ENCODE data around the gene DIAPH1.

Gene DIAPH1

DNA sequence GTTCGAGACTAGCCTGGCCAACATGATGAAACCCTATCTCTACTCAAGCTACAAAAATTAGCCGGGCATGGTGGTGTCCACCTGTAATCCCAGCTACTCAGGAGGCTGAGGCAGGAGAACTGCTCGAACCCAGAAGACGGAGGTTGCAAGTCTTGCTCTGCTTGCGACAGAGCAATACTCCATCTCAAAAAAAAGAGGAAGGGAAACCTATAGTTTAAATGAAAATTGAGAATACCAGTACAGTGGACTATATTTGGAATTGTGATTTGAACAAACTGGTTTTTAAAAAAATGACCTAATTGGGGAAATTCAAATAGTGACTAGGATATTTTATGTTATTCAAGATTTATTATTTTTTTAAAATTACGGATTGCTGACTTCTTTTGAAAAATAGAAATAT is 33.2 kb downstream of the DIAPH1 start:
- POLR2A ChIA-PET, result no interaction called here

DNA sequence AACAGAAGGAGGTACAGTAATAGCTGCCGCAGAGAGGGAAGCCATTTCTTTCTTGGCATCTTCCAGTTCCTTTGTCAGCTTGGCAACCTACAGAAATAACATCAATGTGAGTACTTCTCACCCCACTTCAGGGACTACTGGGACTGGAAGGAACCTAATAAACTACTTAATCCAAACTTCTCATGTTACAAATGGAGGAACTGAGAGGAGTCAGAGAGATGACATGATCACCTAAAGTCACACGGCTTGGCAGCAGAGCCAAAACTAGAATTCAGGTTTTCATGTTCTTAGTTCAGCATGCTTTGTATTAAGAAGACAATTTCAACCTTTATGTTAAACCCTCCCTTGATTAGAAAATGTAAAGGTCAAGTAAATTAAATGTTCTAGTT is 44.7 kb downstream of the DIAPH1 start:
- ChIA-PET CTCF (interaction anchor here (1.2 to 2.9 kb wide), 4 partner anchors 10 to 178 kb away, joined by 3 to 26 read pairs (median 4); no protein-coding TSS in a partner anchor), POLR2A (no interaction called here)
- no peak for DNase-seq (ENCODE audit: extremely low spot score)
- TF ChIP-seq, protein P1, sequence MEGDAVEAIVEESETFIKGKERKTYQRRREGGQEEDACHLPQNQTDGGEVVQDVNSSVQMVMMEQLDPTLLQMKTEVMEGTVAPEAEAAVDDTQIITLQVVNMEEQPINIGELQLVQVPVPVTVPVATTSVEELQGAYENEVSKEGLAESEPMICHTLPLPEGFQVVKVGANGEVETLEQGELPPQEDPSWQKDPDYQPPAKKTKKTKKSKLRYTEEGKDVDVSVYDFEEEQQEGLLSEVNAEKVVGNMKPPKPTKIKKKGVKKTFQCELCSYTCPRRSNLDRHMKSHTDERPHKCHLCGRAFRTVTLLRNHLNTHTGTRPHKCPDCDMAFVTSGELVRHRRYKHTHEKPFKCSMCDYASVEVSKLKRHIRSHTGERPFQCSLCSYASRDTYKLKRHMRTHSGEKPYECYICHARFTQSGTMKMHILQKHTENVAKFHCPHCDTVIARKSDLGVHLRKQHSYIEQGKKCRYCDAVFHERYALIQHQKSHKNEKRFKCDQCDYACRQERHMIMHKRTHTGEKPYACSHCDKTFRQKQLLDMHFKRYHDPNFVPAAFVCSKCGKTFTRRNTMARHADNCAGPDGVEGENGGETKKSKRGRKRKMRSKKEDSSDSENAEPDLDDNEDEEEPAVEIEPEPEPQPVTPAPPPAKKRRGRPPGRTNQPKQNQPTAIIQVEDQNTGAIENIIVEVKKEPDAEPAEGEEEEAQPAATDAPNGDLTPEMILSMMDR (IDR thresholded peaks at IDR 0.05; ENCODE audit: control extremely low read depth, extremely low read depth, low read depth, missing control alignments), result no peak

More for the DNA sequence above, 33.2 kb downstream of the DIAPH1 start:
- CTCF ChIA-PET, result interaction anchor here (0.8 to 10.5 kb wide), 8 partner anchors 8 to 51 kb away, joined by 3 to 359 read pairs (median 4); partner anchors contain the start of genes DIAPH1, HDAC3 and RELL2
- TF ChIP-seq, protein P1 (IDR thresholded peaks at IDR 0.05; ENCODE audit: control extremely low read depth, extremely low read depth, low read depth, missing control alignments), result no peak
- DNase-seq (ENCODE audit: extremely low spot score), result no peak

DNA sequence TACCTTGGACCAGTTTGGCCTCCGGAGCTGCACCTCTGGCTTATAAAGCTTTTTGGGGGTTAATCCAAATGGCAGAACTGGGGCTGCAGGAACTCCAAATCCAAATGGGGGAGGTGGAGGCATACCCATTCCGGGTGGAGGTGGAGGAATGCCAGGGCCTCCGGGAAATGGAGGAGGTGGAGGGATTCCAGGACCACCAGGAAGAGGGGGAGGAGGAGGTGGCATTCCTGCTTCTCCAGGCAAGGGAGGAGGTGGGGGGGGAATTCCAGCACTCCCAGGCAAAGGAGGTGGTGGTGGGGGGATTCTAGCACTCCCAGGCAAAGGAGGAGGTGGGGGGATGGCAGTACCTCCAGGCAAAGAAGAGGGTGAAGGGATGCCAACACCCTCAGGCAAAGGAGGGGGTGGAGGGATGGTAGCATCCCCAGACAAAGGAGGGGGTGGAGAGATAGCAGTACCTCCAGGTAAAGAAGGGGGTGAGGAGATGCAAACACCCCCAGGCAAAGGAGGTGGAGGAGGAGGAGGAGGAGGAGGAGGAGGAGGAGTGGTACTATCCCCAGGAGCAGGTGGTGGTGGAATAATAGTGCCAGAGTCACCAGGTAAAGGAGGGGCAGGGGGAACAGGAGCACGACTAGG is 45.2 kb downstream of the DIAPH1 start:
- TF ChIP-seq, protein P1 (IDR thresholded peaks at IDR 0.05; ENCODE audit: control extremely low read depth, extremely low read depth, low read depth, missing control alignments), result no peak
- CTCF ChIA-PET, result interaction anchor here (1.0 to 2.9 kb wide), 7 partner anchors 9 to 178 kb away, joined by 3 to 26 read pairs (median 5); partner anchors contain the start of gene PCDHGB7
- POLR2A ChIA-PET, result no interaction called here
- DNase-seq (ENCODE audit: extremely low spot score), result no peak

DNA sequence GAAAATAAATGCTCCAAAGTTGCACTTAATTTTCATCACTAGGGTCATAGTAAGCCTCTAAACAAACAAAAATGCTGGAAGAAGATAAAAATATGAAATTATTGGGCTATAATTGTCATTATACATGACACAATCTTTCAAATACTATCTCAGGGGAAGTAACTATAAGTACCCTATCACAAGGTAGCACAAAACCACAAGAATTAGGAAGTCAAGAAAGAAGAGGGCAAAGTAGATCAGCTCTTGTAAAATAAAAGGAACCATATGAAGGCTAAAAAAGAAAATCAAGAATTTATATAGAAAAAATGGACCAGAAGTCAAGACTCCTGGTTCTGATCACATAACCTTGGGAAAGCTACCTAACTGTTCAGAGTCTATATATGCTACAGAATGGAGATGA is 48.1 kb downstream of the DIAPH1 start:
- POLR2A ChIA-PET, result no interaction called here
- DNase-seq (ENCODE audit: extremely low spot score), result no peak
- CTCF ChIA-PET, result interaction anchor here (0.7 to 3.0 kb wide), 4 partner anchors 9 to 158 kb away, joined by 3 to 7 read pairs (median 5); partner anchors contain the start of genes PCDHGA10 and PCDHGB7

DNA sequence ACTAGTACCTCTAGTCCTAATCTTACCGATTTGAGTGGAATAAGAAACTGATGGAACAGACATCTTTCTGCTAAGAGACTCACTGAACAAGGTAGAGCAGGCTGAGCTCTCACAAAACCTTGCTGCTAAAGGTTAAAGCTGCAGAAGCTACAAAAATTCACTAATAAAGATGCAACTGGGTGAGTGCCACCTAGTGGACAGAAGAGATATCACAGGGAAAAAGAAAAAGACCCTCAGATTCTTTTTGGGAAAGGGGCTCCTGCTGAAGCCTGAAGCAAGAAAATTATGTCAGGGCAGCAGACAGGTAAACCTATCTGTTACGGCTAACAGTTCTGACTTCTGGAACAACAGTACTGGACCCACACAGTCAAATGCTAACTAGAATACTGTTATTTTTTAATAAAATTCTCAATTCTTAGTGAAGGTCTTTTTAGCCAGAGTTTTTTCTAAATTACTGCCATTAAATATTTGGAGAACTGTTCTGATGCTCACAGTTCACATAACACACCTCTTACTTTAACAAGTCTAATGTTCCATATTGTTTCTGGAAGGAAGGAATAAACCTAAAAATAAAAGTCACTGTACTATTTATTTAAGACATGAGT is 51.2 kb downstream of the DIAPH1 start:
- ChIA-PET CTCF (interaction anchor here (0.6 to 5.0 kb wide), 51 partner anchors 10 to 921 kb away, joined by 3 to 62 read pairs (median 4); partner anchors contain the start of genes DIAPH1, HDAC3, PCDHGA10 and PCDHGA11), POLR2A (no interaction called here)
- no peak for DNase-seq (ENCODE audit: extremely low spot score)
- TF ChIP-seq, protein P1 (IDR thresholded peaks at IDR 0.05; ENCODE audit: control extremely low read depth, extremely low read depth, low read depth, missing control alignments), result peak; percentile 66

More for the DNA sequence above, 48.1 kb downstream of the DIAPH1 start:
- TF ChIP-seq, protein P1 (IDR thresholded peaks at IDR 0.05; ENCODE audit: control extremely low read depth, extremely low read depth, low read depth, missing control alignments), result no peak

DNA sequence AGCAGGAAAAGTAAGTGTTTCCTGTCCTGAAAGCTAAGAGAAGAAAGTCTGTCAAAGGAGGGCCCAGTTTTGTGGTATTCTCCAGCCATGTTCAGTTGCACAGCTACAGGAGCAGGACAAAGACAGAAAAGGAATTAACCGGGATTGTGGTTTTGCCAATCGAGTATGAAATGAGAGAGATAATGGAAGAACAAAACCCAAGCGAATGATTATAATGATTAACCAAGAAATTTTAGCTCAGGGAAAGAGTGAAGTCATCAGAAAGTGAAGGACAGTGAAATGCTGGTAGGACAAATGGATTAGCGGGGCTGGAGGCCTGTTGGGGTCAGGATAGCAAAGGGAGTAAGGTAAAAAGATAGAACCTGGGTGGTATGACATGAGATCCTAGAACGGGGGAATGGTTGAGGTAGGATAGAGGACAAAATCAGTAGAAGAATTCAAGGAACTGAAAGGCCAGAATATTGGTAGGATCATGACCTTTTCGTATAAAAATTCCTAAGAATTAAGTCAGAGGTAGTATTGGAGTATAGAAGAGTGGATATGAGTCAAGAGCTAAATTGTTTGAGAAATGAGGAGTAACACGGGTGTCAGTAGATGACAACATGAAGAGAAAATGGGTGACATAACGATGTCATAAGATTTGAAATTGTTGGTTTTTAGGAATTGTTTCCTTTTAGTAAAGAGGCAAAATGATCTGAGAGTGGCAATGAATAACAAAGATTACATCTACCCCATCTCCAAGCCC is 52.8 kb downstream of the DIAPH1 start:
- ChIA-PET POLR2A (no interaction called here), CTCF (interaction anchor here (0.9 to 5.0 kb wide), 24 partner anchors 9 to 246 kb away, joined by 3 to 62 read pairs (median 10); partner anchors contain the start of genes DIAPH1, HDAC3, PCDHGA1 and PCDHGA10)

More for the DNA sequence above, 52.8 kb downstream of the DIAPH1 start:
- TF ChIP-seq, protein P1 (IDR thresholded peaks at IDR 0.05; ENCODE audit: control extremely low read depth, extremely low read depth, low read depth, missing control alignments), result no peak
- no peak for DNase-seq (ENCODE audit: extremely low spot score)
